AG04449 (cell line): Measurements from ENCODE around the gene PRDM16.

Experiments used
- CTCF ChIA-PET: fragments of 350-600 bp; formaldehyde crosslinking; extraction: SDS; loops from one replicate; lab custom pipeline; 2021; ENCODE audit warnings: antibody characterized with exemption; lab: Yijun Ruan, JAX
- POLR2A ChIA-PET: fragments of 400-600, 350-600 bp; formaldehyde crosslinking; extraction: SDS; loops from one replicate; lab custom pipeline; 2020; ENCODE audit warnings: antibody characterized with exemption, inconsistent platforms; lab: Yijun Ruan, JAX
- DNase-seq: peaks from one replicate; pipeline ENCODE4 v3.0.0-alpha.2; 2010; ENCODE audit warnings: low read depth, low spot score
- H3K4me3 ChIP-seq: 2 replicates; pipeline ENCODE4 v1.5.1; 2011; ENCODE audit warnings: low read depth, mild to moderate bottlenecking, control low read depth, low read length
- CTCF ChIP-seq: IDR thresholded peaks from one replicate; pipeline ENCODE4 v1.5.1; 2011; ENCODE audit warnings: mild to moderate bottlenecking, moderate library complexity, low read length, control low read depth, inconsistent platforms; ENCODE audit not compliant: insufficient read depth; ENCODE audit errors: missing control alignments

PRDM16 gene

GRCh38 chr1:3272321-3273045, 203.5 kb downstream of the PRDM16 start:
- no peak overlapping the region for H3K4me3 ChIP-seq
- no peak for DNase-seq
- ChIA-PET POLR2A (no interaction called here), CTCF (no interaction called here)
- TF ChIP-seq CTCF = no peak

- DNase-seq = no peak
- no peak overlapping the region for H3K4me3 ChIP-seq
- no peak for TF ChIP-seq CTCF
- ChIA-PET POLR2A (no interaction called here), CTCF (no interaction called here)
Measured at GRCh38 chr1:3273447-3273846, 204.4 kb downstream of the PRDM16 start.

- ChIA-PET POLR2A (no interaction called here), CTCF (no interaction called here)
- no peak for DNase-seq
- TF ChIP-seq CTCF = no peak
- no peak overlapping the region for H3K4me3 ChIP-seq
Measured at GRCh38 chr1:3274972-3275371, 206.0 kb downstream of the PRDM16 start.

- no peak for TF ChIP-seq CTCF
- no peak overlapping the region for H3K4me3 ChIP-seq
- DNase-seq = no peak
- CTCF ChIA-PET = interaction anchor here (1.3 kb wide), 1 partner anchor 44 kb away, joined by 3 read pairs; no protein-coding TSS in a partner anchor
- POLR2A ChIA-PET = no interaction called here
Measured at GRCh38 chr1:3275471-3276340, 206.7 kb downstream of the PRDM16 start.

- DNase-seq = no peak
- ChIA-PET POLR2A (no interaction called here), CTCF (interaction anchor here (1.3 kb wide), 1 partner anchor 43 kb away, joined by 3 read pairs; no protein-coding TSS in a partner anchor)
- no peak for TF ChIP-seq CTCF
- no peak overlapping the region for H3K4me3 ChIP-seq
Measured at GRCh38 chr1:3276341-3276800, 207.4 kb downstream of the PRDM16 start.

GRCh38 chr1:3277011-3277471, 208.0 kb downstream of the PRDM16 start:
- DNase-seq = no peak
- ChIA-PET CTCF (interaction anchor here (1.3 kb wide), 1 partner anchor 42 kb away, joined by 3 read pairs; no protein-coding TSS in a partner anchor), POLR2A (no interaction called here)
- TF ChIP-seq CTCF = no peak
- H3K4me3 ChIP-seq = no peak overlapping the region
